K562 (cell line): ENCODE results near the gene ATPAF2. TPM values are rescaled to one million over a fixed set of nuclear protein-coding genes. Genes with fewer than 3 reads are reported as not detected.
A peak's percentile ranks its signal among the peaks of the same experiment; 100 is the strongest.

Experiments used
- CBX3 ChIP-seq, 2 experiments: IDR thresholded peaks; 1 replicate in 1 of 2; 2 replicates in 1 of 2; pipeline ENCODE4 v1.6.1; 2012; ENCODE audit warnings: inconsistent platforms in 2 of 2, low read length in 2 of 2, borderline replicate concordance in 1 of 2, control low read depth in 1 of 2
- CREBBP ChIP-seq: IDR thresholded peaks from one replicate; pipeline ENCODE4 v1.6.1; 2012; ENCODE audit warnings: low read depth, mild to moderate bottlenecking, control low read depth, inconsistent platforms, low read length
- DMBX1 ChIP-seq: fragments of 250-450 bp; sonication (Bioruptor Pico); IDR thresholded peaks from 2 replicates; pipeline ENCODE4 v1.8.0; 2022; ENCODE audit warnings: inconsistent platforms, mild to moderate bottlenecking, moderate library complexity, borderline replicate concordance
- ELF4 ChIP-seq: fragments of 450-650 bp; formaldehyde crosslinking; IDR thresholded peaks from 2 replicates; pipeline ENCODE4 v1.4.0; 2022; ENCODE audit warnings: missing genetic modification characterization
- MYC ChIP-seq, 2 experiments: fragments of 250-450 bp in 1 of 2; sonication (Bioruptor Pico) in 1 of 2; IDR thresholded peaks; 2 replicates each; pipeline versions ENCODE4 v1.5.1 to v1.6.1; 2012 to 2021; ENCODE audit warnings: low read depth in 2 of 2, borderline replicate concordance in 1 of 2, improper control_type of control experiment in 1 of 2, low read length in 1 of 2, mild to moderate bottlenecking in 1 of 2, moderate library complexity in 1 of 2
- NFXL1 ChIP-seq: fragments of 450-650 bp; formaldehyde crosslinking; IDR thresholded peaks from 2 replicates; pipeline ENCODE4 v1.4.0; 2021; ENCODE audit warnings: mild to moderate bottlenecking
- ZBTB12 ChIP-seq: fragments of 250-450 bp; sonication (Bioruptor Pico); IDR thresholded peaks from 2 replicates; pipeline ENCODE4 v1.4.0; 2020
- polyA plus RNA-seq, 8 experiments: library from polyadenylated mRNA; depleted of rRNA in 4 of 8; stranded (reverse) in 5 of 8; unstranded in 3 of 8; fragments of >200 nt; fragmentation: Nextera tagmentation in 2 of 8; fragmentation: Illumina TruSeq in 1 of 8; extraction: Ambion mirVana in 2 of 8; extraction: Trizol in 1 of 8; gene quantifications; 2 replicates each; pipeline versions ENCODE4 v1.2.1 to v1.2.3, GENCODE V29; 2011 to 2014; ENCODE audit warnings: inconsistent platforms in 1 of 8, missing spikeins in 1 of 8
- total RNA-seq, 7 experiments: library from RNA; depleted of rRNA in 6 of 7; stranded (reverse); fragments of >200 nt in 6 of 7; fragmentation: Illumina TruSeq in 2 of 7; extraction: Trizol in 2 of 7; gene quantifications; 2 replicates each; pipeline versions ENCODE4 v1.2.1 to v1.2.3, GENCODE V29; 2011 to 2021; ENCODE audit warnings: low replicate concordance in 1 of 7
- TF ChIP-seq, protein P1 (sequence below), 2 experiments: fragments of 450-650 bp; conservative IDR thresholded peaks; 2 replicates each; pipeline ENCODE4 v1.6.1; 2017; ENCODE audit warnings: mild to moderate bottlenecking in 2 of 2, moderate library complexity in 2 of 2
- TF ChIP-seq, protein P2 (sequence below), 2 experiments: IDR thresholded peaks in 1 of 2; conservative IDR thresholded peaks in 1 of 2; 2 replicates each; pipeline ENCODE4 v1.6.1; 2016; ENCODE audit warnings: low read depth in 2 of 2, mild to moderate bottlenecking in 1 of 2, missing compliant biosample characterization in 1 of 2, missing genetic modification characterization in 1 of 2, moderate library complexity in 1 of 2
- TF ChIP-seq, protein P3 (sequence below): fragments of 250-450 bp; sonication (Bioruptor Pico); IDR thresholded peaks from 2 replicates; pipeline ENCODE4 v1.4.0; 2020; ENCODE audit warnings: mild to moderate bottlenecking, moderate library complexity
- TF ChIP-seq, protein P4 (sequence below): sonication (generic); formaldehyde crosslinking; IDR thresholded peaks from 2 replicates; pipeline ENCODE4 v1.8.0; 2022; ENCODE audit warnings: mild to moderate bottlenecking, missing genetic modification reagents

The ATPAF2 gene
- total and polyA plus RNA-seq, 9 of the 15 experiments (the other 6 are each of a cell fraction or from before 2014, with no cell fraction given): 2.1 to 19.2 (median 11.3) TPM

- TF ChIP-seq, protein P1, sequence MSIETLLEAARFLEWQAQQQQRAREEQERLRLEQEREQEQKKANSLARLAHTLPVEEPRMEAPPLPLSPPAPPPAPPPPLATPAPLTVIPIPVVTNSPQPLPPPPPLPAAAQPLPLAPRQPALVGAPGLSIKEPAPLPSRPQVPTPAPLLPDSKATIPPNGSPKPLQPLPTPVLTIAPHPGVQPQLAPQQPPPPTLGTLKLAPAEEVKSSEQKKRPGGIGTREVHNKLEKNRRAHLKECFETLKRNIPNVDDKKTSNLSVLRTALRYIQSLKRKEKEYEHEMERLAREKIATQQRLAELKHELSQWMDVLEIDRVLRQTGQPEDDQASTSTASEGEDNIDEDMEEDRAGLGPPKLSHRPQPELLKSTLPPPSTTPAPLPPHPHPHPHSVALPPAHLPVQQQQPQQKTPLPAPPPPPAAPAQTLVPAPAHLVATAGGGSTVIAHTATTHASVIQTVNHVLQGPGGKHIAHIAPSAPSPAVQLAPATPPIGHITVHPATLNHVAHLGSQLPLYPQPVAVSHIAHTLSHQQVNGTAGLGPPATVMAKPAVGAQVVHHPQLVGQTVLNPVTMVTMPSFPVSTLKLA (conservative IDR thresholded peaks at IDR 0.05): peak; percentile 98 to 99
- TF ChIP-seq CREBBP (no peak), DMBX1 (no peak), MYC (IDR thresholded peaks at IDR 0.05; ENCODE audit: low read depth, low read length) (peak; percentile 89), MYC (CRISPR knock-in tag; IDR thresholded peaks at IDR 0.05; ENCODE audit: borderline replicate concordance, low read depth) (no peak), CBX3 (IDR thresholded peaks at IDR 0.05; ENCODE audit: borderline replicate concordance in 1 of 2, low read length in 2 of 2) (peak in 1 of 2 experiments; percentile 17; a peak in 1 of 3 replicates), NFXL1 (CRISPR knock-in tag) (no peak), ELF4 (CRISPR knock-in tag) (0 out of 2 replicates have a peak, but pooled peaks have one; percentile 27), ZBTB12 (CRISPR knock-in tag) (peak; percentile 85)
- TF ChIP-seq, protein P2, sequence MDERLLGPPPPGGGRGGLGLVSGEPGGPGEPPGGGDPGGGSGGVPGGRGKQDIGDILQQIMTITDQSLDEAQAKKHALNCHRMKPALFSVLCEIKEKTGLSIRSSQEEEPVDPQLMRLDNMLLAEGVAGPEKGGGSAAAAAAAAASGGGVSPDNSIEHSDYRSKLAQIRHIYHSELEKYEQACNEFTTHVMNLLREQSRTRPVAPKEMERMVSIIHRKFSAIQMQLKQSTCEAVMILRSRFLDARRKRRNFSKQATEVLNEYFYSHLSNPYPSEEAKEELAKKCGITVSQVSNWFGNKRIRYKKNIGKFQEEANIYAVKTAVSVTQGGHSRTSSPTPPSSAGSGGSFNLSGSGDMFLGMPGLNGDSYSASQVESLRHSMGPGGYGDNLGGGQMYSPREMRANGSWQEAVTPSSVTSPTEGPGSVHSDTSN (CRISPR knock-in tag; IDR thresholded peaks at IDR 0.05; ENCODE audit: low read depth): peak; percentile 66
- TF ChIP-seq, protein P2 (tag; conservative IDR thresholded peaks at IDR 0.05; ENCODE audit: low read depth): peak; percentile 84
- TF ChIP-seq, protein P3, sequence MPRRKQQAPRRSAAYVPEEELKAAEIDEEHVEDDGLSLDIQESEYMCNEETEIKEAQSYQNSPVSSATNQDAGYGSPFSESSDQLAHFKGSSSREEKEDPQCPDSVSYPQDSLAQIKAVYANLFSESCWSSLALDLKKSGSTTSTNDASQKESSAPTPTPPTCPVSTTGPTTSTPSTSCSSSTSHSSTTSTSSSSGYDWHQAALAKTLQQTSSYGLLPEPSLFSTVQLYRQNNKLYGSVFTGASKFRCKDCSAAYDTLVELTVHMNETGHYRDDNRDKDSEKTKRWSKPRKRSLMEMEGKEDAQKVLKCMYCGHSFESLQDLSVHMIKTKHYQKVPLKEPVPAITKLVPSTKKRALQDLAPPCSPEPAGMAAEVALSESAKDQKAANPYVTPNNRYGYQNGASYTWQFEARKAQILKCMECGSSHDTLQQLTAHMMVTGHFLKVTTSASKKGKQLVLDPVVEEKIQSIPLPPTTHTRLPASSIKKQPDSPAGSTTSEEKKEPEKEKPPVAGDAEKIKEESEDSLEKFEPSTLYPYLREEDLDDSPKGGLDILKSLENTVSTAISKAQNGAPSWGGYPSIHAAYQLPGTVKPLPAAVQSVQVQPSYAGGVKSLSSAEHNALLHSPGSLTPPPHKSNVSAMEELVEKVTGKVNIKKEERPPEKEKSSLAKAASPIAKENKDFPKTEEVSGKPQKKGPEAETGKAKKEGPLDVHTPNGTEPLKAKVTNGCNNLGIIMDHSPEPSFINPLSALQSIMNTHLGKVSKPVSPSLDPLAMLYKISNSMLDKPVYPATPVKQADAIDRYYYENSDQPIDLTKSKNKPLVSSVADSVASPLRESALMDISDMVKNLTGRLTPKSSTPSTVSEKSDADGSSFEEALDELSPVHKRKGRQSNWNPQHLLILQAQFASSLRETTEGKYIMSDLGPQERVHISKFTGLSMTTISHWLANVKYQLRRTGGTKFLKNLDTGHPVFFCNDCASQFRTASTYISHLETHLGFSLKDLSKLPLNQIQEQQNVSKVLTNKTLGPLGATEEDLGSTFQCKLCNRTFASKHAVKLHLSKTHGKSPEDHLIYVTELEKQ (CRISPR knock-in tag): no peak
- TF ChIP-seq, protein P4, sequence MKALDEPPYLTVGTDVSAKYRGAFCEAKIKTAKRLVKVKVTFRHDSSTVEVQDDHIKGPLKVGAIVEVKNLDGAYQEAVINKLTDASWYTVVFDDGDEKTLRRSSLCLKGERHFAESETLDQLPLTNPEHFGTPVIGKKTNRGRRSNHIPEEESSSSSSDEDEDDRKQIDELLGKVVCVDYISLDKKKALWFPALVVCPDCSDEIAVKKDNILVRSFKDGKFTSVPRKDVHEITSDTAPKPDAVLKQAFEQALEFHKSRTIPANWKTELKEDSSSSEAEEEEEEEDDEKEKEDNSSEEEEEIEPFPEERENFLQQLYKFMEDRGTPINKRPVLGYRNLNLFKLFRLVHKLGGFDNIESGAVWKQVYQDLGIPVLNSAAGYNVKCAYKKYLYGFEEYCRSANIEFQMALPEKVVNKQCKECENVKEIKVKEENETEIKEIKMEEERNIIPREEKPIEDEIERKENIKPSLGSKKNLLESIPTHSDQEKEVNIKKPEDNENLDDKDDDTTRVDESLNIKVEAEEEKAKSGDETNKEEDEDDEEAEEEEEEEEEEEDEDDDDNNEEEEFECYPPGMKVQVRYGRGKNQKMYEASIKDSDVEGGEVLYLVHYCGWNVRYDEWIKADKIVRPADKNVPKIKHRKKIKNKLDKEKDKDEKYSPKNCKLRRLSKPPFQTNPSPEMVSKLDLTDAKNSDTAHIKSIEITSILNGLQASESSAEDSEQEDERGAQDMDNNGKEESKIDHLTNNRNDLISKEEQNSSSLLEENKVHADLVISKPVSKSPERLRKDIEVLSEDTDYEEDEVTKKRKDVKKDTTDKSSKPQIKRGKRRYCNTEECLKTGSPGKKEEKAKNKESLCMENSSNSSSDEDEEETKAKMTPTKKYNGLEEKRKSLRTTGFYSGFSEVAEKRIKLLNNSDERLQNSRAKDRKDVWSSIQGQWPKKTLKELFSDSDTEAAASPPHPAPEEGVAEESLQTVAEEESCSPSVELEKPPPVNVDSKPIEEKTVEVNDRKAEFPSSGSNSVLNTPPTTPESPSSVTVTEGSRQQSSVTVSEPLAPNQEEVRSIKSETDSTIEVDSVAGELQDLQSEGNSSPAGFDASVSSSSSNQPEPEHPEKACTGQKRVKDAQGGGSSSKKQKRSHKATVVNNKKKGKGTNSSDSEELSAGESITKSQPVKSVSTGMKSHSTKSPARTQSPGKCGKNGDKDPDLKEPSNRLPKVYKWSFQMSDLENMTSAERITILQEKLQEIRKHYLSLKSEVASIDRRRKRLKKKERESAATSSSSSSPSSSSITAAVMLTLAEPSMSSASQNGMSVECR (CRISPR knock-in tag): peak; percentile 55; the same call in 1 of the 2 replicates
Observed at GRCh38 chr17:18038861-18039534, at the start of gene ATPAF2, which contains the start of gene GID4 (continued).
